Spleen (tissue), 7 donors: ENCODE results near the gene TLX1.

ENCODE experiments used
- CTCF ChIP-seq, 11 experiments: fragments of 200-600 bp in 7 of 11; fragments of 450-650 bp in 4 of 11; sonication (generic) in 4 of 11; IDR thresholded peaks in 8 of 11; conservative IDR thresholded peaks in 3 of 11; 1 replicate in 7 of 11; 2 replicates in 4 of 11; pipeline versions ENCODE4 v1.4.0 to v1.8.0; 2016 to 2021; ENCODE audit warnings: antibody characterized with exemption in 11 of 11, inconsistent platforms in 4 of 11, mild to moderate bottlenecking in 1 of 11
- POLR2AphosphoS5 ChIP-seq, 3 donors: sonication (generic); formaldehyde crosslinking; IDR thresholded peaks; one replicate each; pipeline ENCODE4 v1.5.1; 2017; ENCODE audit warnings: antibody characterized with exemption in 3 of 3
- donor health status: DM: no; HTN: no; CAD: no; lungs with moderate emphysema.
- donor health status: DM: no; HTN: no; CAD: no.
- donor health status: DM: no; HTN: no; CAD: no.

DNA sequence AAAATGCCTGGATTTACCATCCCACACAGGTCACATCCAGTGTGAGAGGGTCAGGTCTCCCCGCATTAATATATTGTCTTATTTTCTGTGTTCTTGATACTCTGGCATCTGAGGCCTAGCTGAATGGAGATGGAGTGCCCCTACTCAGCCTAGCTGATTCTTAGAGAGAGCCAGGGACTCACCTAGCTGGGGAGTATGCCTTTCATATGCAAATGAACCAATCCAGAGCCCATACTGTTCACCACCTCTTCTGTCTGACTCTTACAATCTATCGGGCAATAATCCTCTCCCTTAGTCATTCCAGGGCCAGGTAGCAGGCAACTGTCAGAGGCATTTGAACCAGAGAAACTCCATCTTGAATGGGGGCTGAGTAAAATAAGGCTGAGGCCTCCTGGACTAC is 51.8 kb downstream of the TLX1 start:
- TF ChIP-seq CTCF (IDR thresholded peaks at IDR 0.05 in 8 of 11, conservative IDR thresholded peaks at IDR 0.05 in 3 of 11) (no peak), POLR2AphosphoS5 (IDR thresholded peaks at IDR 0.05) (no peak)
